Fibroblast of skin of scalp (primary cell): Measurements from ENCODE around the gene ABHD4.
"Not testable (repeated sequence)": the region's sequence is repeated elsewhere in the genome, so short reads cannot be mapped to it uniquely, and the experiment has no call there.

Source experiments
- DNase-seq: peaks from one replicate; pipeline ENCODE4 v3.0.0-alpha.2; 2013

The ABHD4 gene

GRCh38 chr14:22561661-22562579, 36.2 kb upstream of the ABHD4 start:
- no peak for DNase-seq

GRCh38 chr14:22563987-22564386, 34.1 kb upstream of the ABHD4 start:
- DNase-seq: peak; percentile 44

- no peak for DNase-seq
These were observed 33.6 kb upstream of the ABHD4 start for GRCh38 chr14:22564463-22564862.

- no peak for DNase-seq
These were observed 32.6 kb upstream of the ABHD4 start for GRCh38 chr14:22565391-22565945.

GRCh38 chr14:22566266-22566665, 31.8 kb upstream of the ABHD4 start:
- DNase-seq: not testable (repeated sequence)

- DNase-seq: no peak
These were observed 31.3 kb upstream of the ABHD4 start for GRCh38 chr14:22566845-22567244.

- DNase-seq: no peak
These were observed 30.7 kb upstream of the ABHD4 start for GRCh38 chr14:22567437-22567836.

GRCh38 chr14:22569106-22569736, 28.9 kb upstream of the ABHD4 start:
- DNase-seq: no peak

- DNase-seq: no peak
These were observed 28.4 kb upstream of the ABHD4 start for GRCh38 chr14:22569737-22570131.

- DNase-seq: peak; percentile 79
These were observed 27.8 kb upstream of the ABHD4 start for GRCh38 chr14:22570132-22570949.

GRCh38 chr14:22572562-22573058, 25.5 kb upstream of the ABHD4 start:
- DNase-seq: peak; percentile 42

GRCh38 chr14:22573804-22574203, 24.3 kb upstream of the ABHD4 start:
- no peak for DNase-seq

- DNase-seq: no peak
These were observed 20.7 kb upstream of the ABHD4 start for GRCh38 chr14:22577334-22577908.

GRCh38 chr14:22579236-22579635, 18.9 kb upstream of the ABHD4 start:
- DNase-seq: no peak

- DNase-seq: no peak
These were observed 18.2 kb upstream of the ABHD4 start for GRCh38 chr14:22579881-22580280.

GRCh38 chr14:22580625-22581024, 17.5 kb upstream of the ABHD4 start:
- no peak for DNase-seq

- DNase-seq: no peak
These were observed 14.1 kb upstream of the ABHD4 start for GRCh38 chr14:22583994-22584393.

GRCh38 chr14:22587247-22587646, 10.9 kb upstream of the ABHD4 start:
- no peak for DNase-seq

GRCh38 chr14:22587677-22588422, 10.2 kb upstream of the ABHD4 start:
- not testable (repeated sequence) for DNase-seq

- no peak for DNase-seq
These were observed 9.5 kb upstream of the ABHD4 start for GRCh38 chr14:22588526-22589095.
